Stimulated activated naive CD8-positive, alpha-beta T cell treated with anti-CD3 and anti-CD28 coated beads, Interleukin-15, Interleukin-2, amounts not matched to agents 100 ng/mL and 50 ng/mL, for 24 hours (primary cell): Measurements from ENCODE around the gene C1QL4.
"Not testable (repeated sequence)": the region's sequence is repeated elsewhere in the genome, so short reads cannot be mapped to it uniquely, and the experiment has no call there.

Source experiments
- H3K27ac Mint-ChIP-seq: one replicate; pipeline ENCODE4 v1.8.0; 2021; ENCODE audit warnings: mild to moderate bottlenecking, mixed read lengths
- H3K27me3 Mint-ChIP-seq: one replicate; pipeline ENCODE4 v1.8.0; 2021; ENCODE audit warnings: mixed read lengths
- H3K36me3 Mint-ChIP-seq: one replicate; pipeline ENCODE4 v1.8.0; 2021; ENCODE audit warnings: low read depth, mixed read lengths
- H3K4me1 Mint-ChIP-seq: one replicate; pipeline ENCODE4 v1.8.0; 2021; ENCODE audit warnings: low read depth, mixed read lengths
- H3K4me3 Mint-ChIP-seq: one replicate; pipeline ENCODE4 v1.8.0; 2021; ENCODE audit warnings: mild to moderate bottlenecking, mixed read lengths
- H3K9me3 Mint-ChIP-seq: one replicate; pipeline ENCODE4 v1.8.0; 2021; ENCODE audit warnings: mixed read lengths

The C1QL4 gene

GRCh38 chr12:49336645-49337584 is at the start of gene C1QL4:
TSS of gene C1QL4 (minus strand) at chr12:49337188. CDS start at chr12:49336477, 711 bp downstream.
- Mint-ChIP-seq H3K4me3 (peak within 1 kb of the TSS; percentile 44), H3K27ac (peak within 1 kb of the TSS; percentile 43), H3K36me3 (peaks cover under 1% of the 10 kb centered on the region)

GRCh38 chr12:49380184-49380583 is 43.2 kb upstream of the C1QL4 start:
- H3K4me3 Mint-ChIP-seq, H3K36me3 Mint-ChIP-seq, H3K9me3 Mint-ChIP-seq, H3K4me1 Mint-ChIP-seq, H3K27me3 Mint-ChIP-seq, H3K27ac Mint-ChIP-seq: not testable (repeated sequence)

More at GRCh38 chr12:49336645-49337584, at the start of gene C1QL4:
- Mint-ChIP-seq H3K9me3 (no peaks in the 10 kb centered on the region), H3K27me3 (peaks cover 76% of the 10 kb centered on the region), H3K4me1 (peaks cover 24% of the 10 kb centered on the region)

GRCh38 chr12:49377386-49377785 is 40.4 kb upstream of the C1QL4 start:
- Mint-ChIP-seq H3K36me3 (no peaks in the 10 kb centered on the region), H3K4me3 (no peak overlapping the region), H3K4me1 (no peaks in the 10 kb centered on the region), H3K27ac (no peak overlapping the region), H3K9me3 (no peaks in the 10 kb centered on the region), H3K27me3 (no peaks in the 10 kb centered on the region)

- Mint-ChIP-seq H3K27ac (no peak overlapping the region), H3K9me3 (no peaks in the 10 kb centered on the region), H3K27me3 (no peaks in the 10 kb centered on the region), H3K4me3 (no peak overlapping the region), H3K36me3 (no peaks in the 10 kb centered on the region), H3K4me1 (peaks cover under 1% of the 10 kb centered on the region)
Observed at GRCh38 chr12:49375406-49375805, 38.4 kb upstream of the C1QL4 start.

- H3K9me3 Mint-ChIP-seq: no peaks in the 10 kb centered on the region
- peaks cover 34% of the 10 kb centered on the region for H3K4me1 Mint-ChIP-seq
- H3K27me3 Mint-ChIP-seq: no peaks in the 10 kb centered on the region
- no peaks in the 10 kb centered on the region for H3K36me3 Mint-ChIP-seq
- no peak overlapping the region for H3K4me3 Mint-ChIP-seq
- H3K27ac Mint-ChIP-seq: no peak overlapping the region
Observed at GRCh38 chr12:49370539-49370938, 33.6 kb upstream of the C1QL4 start.

GRCh38 chr12:49369411-49370145 is 32.6 kb upstream of the C1QL4 start:
- no peak overlapping the region for H3K27ac Mint-ChIP-seq
- no peaks in the 10 kb centered on the region for H3K36me3 Mint-ChIP-seq
- H3K4me1 Mint-ChIP-seq: peaks cover 38% of the 10 kb centered on the region
- H3K27me3 Mint-ChIP-seq: no peaks in the 10 kb centered on the region
- H3K9me3 Mint-ChIP-seq: no peaks in the 10 kb centered on the region
- no peak overlapping the region for H3K4me3 Mint-ChIP-seq

GRCh38 chr12:49368240-49368600 is 31.2 kb upstream of the C1QL4 start:
- H3K36me3 Mint-ChIP-seq: no peaks in the 10 kb centered on the region
- H3K4me1 Mint-ChIP-seq: peaks cover 38% of the 10 kb centered on the region
- H3K9me3 Mint-ChIP-seq: no peaks in the 10 kb centered on the region
- peak overlapping the region; percentile 22 for H3K27ac Mint-ChIP-seq
- H3K27me3 Mint-ChIP-seq: no peaks in the 10 kb centered on the region
- H3K4me3 Mint-ChIP-seq: peak overlapping the region; percentile 83

GRCh38 chr12:49367381-49368239 is 30.6 kb upstream of the C1QL4 start, which contains the start of gene SPATS2:
TSS of gene SPATS2 (plus strand) at chr12:49367462. CDS start at chr12:49461013, 93,551 bp downstream.
- H3K27ac Mint-ChIP-seq: peak within 1 kb of the TSS; percentile 95
- H3K4me1 Mint-ChIP-seq: peaks cover 38% of the 10 kb centered on the region
- H3K27me3 Mint-ChIP-seq: no peaks in the 10 kb centered on the region
- no peaks in the 10 kb centered on the region for H3K9me3 Mint-ChIP-seq
- H3K4me3 Mint-ChIP-seq: peak within 1 kb of the TSS; percentile 83
- no peaks in the 10 kb centered on the region for H3K36me3 Mint-ChIP-seq

GRCh38 chr12:49366652-49367380 is 29.8 kb upstream of the C1QL4 start:
- Mint-ChIP-seq H3K27me3 (no peaks in the 10 kb centered on the region), H3K9me3 (no peaks in the 10 kb centered on the region), H3K27ac (peak overlapping the region; percentile 95), H3K36me3 (no peaks in the 10 kb centered on the region), H3K4me1 (peaks cover 38% of the 10 kb centered on the region), H3K4me3 (peak overlapping the region; percentile 83)

GRCh38 chr12:49366096-49366651 is 29.2 kb upstream of the C1QL4 start:
- peaks cover 3% of the 10 kb centered on the region for H3K27me3 Mint-ChIP-seq
- H3K9me3 Mint-ChIP-seq: no peaks in the 10 kb centered on the region
- no peaks in the 10 kb centered on the region for H3K36me3 Mint-ChIP-seq
- peak overlapping the region; percentile 95 for H3K27ac Mint-ChIP-seq
- peak overlapping the region; percentile 83 for H3K4me3 Mint-ChIP-seq
- peaks cover 38% of the 10 kb centered on the region for H3K4me1 Mint-ChIP-seq

- Mint-ChIP-seq H3K36me3 (no peaks in the 10 kb centered on the region), H3K9me3 (no peaks in the 10 kb centered on the region), H3K27me3 (peaks cover 7% of the 10 kb centered on the region), H3K4me1 (peaks cover 38% of the 10 kb centered on the region), H3K27ac (peak overlapping the region; percentile 58), H3K4me3 (peak overlapping the region; percentile 47)
Observed at GRCh38 chr12:49365542-49365941, 28.6 kb upstream of the C1QL4 start.

- H3K27ac Mint-ChIP-seq: no peak overlapping the region
- H3K36me3 Mint-ChIP-seq: no peaks in the 10 kb centered on the region
- H3K27me3 Mint-ChIP-seq: peaks cover 7% of the 10 kb centered on the region
- no peaks in the 10 kb centered on the region for H3K9me3 Mint-ChIP-seq
- H3K4me3 Mint-ChIP-seq: no peak overlapping the region
- H3K4me1 Mint-ChIP-seq: peaks cover 33% of the 10 kb centered on the region
Observed at GRCh38 chr12:49364989-49365388, 28.0 kb upstream of the C1QL4 start.

GRCh38 chr12:49362077-49362476 is 25.1 kb upstream of the C1QL4 start:
- H3K27ac Mint-ChIP-seq: no peak overlapping the region
- H3K4me3 Mint-ChIP-seq: no peak overlapping the region
- H3K36me3 Mint-ChIP-seq: no peaks in the 10 kb centered on the region
- H3K27me3 Mint-ChIP-seq: peaks cover 17% of the 10 kb centered on the region
- no peaks in the 10 kb centered on the region for H3K9me3 Mint-ChIP-seq
- peaks cover 18% of the 10 kb centered on the region for H3K4me1 Mint-ChIP-seq

GRCh38 chr12:49359671-49360070 is 22.7 kb upstream of the C1QL4 start:
- Mint-ChIP-seq H3K27me3 (peaks cover 25% of the 10 kb centered on the region), H3K36me3 (no peaks in the 10 kb centered on the region), H3K4me3 (no peak overlapping the region), H3K9me3 (no peaks in the 10 kb centered on the region), H3K4me1 (peaks cover 5% of the 10 kb centered on the region), H3K27ac (no peak overlapping the region)
